IPS-18a (cell line): Measurements from ENCODE around the gene VIT.

ENCODE experiments used
- H3K27ac ChIP-seq: one replicate; pipeline ENCODE4 v1.5.1; 2013; ENCODE audit warnings: low read length
- H3K27me3 ChIP-seq: one replicate; pipeline ENCODE4 v1.6.1; 2013; ENCODE audit warnings: mild to moderate bottlenecking, low read length; ENCODE audit not compliant: control insufficient read depth, insufficient read depth
- H3K36me3 ChIP-seq: one replicate; pipeline ENCODE4 v1.6.1; 2013; ENCODE audit warnings: low read depth, low read length; ENCODE audit not compliant: control insufficient read depth
- H3K4me1 ChIP-seq: one replicate; pipeline ENCODE4 v1.6.1; 2013; ENCODE audit warnings: low read depth, low read length; ENCODE audit not compliant: control insufficient read depth
- H3K4me3 ChIP-seq: one replicate; pipeline ENCODE4 v1.5.1; 2013; ENCODE audit warnings: low read length
- H3K9ac ChIP-seq: one replicate; pipeline ENCODE4 v1.6.1; 2013; ENCODE audit warnings: mild to moderate bottlenecking, low read length, moderate library complexity
- H3K9me3 ChIP-seq: one replicate; pipeline ENCODE4 v1.6.1; 2013; ENCODE audit warnings: low read depth, low read length; ENCODE audit not compliant: control insufficient read depth

Gene VIT

DNA sequence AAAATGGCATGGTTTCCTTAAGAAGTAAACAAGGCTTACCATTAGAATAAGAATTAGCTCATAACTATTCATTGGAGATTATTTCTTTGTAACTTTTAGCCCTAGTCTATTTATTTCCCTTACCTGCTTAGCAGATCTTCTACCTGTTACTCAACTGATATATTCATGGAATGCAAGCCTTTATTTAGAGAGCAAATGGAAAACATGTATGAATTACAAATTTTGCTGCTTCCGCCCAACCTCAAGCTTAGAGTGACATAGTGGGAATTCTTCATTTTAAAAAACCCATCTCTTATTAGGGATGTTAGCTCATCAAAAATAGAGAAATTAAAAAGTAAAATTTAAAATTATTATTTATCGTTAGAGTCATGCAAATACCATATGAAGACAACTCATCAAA lies 158.9 kb downstream of the VIT start:
- H3K4me3 ChIP-seq = no peak overlapping the region
- H3K27me3 ChIP-seq = no peaks in the 10 kb centered on the region
- no peaks in the 10 kb centered on the region for H3K9me3 ChIP-seq
- H3K27ac ChIP-seq = no peak overlapping the region
- H3K9ac ChIP-seq = no peak overlapping the region
- peaks cover 2% of the 10 kb centered on the region for H3K4me1 ChIP-seq
- peaks cover 16% of the 10 kb centered on the region for H3K36me3 ChIP-seq

DNA sequence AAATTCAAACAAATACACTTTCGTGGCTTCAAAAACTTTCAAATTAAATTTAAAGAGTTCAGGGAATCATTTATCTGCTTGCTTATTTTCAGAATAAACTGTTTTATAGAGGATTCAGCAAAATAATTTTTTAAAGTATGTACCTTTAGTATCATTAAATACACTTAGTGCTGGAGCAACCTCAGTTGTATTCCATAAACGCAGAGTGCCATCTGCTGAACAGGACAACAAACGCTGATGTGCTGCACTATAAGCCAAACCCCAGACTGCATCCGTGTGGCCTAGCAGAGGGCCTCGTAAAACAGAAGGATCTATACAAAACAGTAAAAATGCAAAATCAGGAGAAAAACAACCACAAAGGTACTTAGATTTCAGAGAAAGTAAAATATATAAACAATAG lies 161.2 kb downstream of the VIT start:
- Histone ChIP-seq H3K9ac (no peak overlapping the region), H3K36me3 (peaks cover 15% of the 10 kb centered on the region), H3K27ac (no peak overlapping the region), H3K4me3 (no peak overlapping the region), H3K4me1 (peaks cover 2% of the 10 kb centered on the region), H3K9me3 (no peaks in the 10 kb centered on the region), H3K27me3 (no peaks in the 10 kb centered on the region)

DNA sequence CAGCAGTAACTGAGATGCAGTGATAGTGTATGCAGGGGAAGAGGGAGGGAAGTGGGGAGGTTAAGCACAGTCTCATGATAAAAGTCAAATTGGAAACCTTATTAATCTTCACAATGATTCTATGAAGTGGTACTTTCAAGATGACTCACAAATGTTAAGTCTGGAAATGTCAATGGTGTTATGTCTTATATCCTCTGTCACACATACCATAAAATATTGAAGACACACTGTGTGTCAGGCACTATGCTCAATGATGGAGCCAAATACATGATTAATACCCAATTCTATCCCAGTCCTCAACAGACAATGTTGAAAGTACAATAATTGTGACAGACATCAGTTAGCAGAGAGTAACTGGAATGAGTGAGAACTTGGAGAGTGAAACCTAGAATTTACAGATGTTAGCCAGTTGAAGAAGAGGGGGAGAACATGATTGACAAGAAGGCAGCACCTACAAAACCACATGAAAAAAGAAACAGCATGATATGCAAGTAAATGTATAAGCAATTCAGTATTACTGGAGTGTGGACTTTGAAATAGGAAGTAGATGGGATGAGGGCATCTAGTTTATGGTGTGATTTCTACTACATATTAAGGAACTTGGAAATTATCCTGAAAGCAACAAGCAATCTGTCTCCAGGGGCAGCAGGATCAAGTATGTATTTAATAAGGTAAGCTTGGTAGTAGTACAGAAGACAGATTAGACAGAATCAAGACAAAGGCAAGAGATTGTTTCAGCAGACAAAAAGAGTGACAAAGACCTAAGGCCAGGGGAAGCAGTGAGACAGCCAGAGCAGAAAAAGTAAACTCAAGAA lies 162.3 kb downstream of the VIT start:
- Histone ChIP-seq H3K4me3 (no peak overlapping the region), H3K36me3 (peaks cover 15% of the 10 kb centered on the region), H3K27ac (no peak overlapping the region), H3K9ac (no peak overlapping the region), H3K27me3 (no peaks in the 10 kb centered on the region), H3K9me3 (no peaks in the 10 kb centered on the region), H3K4me1 (peaks cover 2% of the 10 kb centered on the region)

DNA sequence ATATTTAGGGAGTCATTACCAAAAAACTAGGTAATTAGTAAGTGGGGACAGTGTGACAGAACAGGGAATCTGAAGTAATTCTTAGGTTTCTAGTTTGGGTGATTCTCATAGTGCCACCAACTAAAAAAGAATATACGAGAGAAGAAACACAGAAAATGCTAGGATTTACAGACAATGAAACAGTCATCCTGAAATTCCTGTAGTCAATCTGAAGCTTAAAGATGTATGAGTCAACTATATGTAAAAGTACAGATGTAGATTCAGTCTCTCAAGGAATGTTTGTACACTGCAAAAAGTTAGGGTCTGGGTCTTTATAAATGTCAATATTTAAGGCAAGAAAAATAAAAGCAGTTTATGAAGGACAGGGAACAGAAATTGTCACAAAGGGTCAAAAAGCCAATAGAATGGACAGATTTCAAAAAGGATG lies 162.9 kb downstream of the VIT start:
- Histone ChIP-seq H3K27me3 (no peaks in the 10 kb centered on the region), H3K27ac (no peak overlapping the region), H3K36me3 (peaks cover 15% of the 10 kb centered on the region), H3K4me1 (peaks cover 2% of the 10 kb centered on the region), H3K9me3 (no peaks in the 10 kb centered on the region), H3K9ac (no peak overlapping the region), H3K4me3 (no peak overlapping the region)

GRCh38 chr2:36861896-36862295 lies 165.4 kb downstream of the VIT start:
- Histone ChIP-seq H3K27ac (no peak overlapping the region), H3K27me3 (no peaks in the 10 kb centered on the region), H3K4me1 (no peaks in the 10 kb centered on the region), H3K36me3 (peaks cover 11% of the 10 kb centered on the region), H3K9me3 (no peaks in the 10 kb centered on the region), H3K4me3 (no peak overlapping the region), H3K9ac (no peak overlapping the region)
